HepG2 (cell line): ENCODE measurements around the gene CNNM2.

Experiments used
- ATF4 ChIP-seq, 2 experiments: fragments of 450-650 bp in 1 of 2; sonication (generic) in 1 of 2; formaldehyde crosslinking; IDR thresholded peaks; 2 replicates each; pipeline versions ENCODE4 v1.5.0 to v1.8.0; 2020 to 2022; ENCODE audit warnings: mild to moderate bottlenecking in 1 of 2, missing genetic modification reagents in 1 of 2
- BRCA1 ChIP-seq: sonication (generic); formaldehyde crosslinking; IDR thresholded peaks from 2 replicates; pipeline ENCODE4 v1.4.0; 2020; ENCODE audit warnings: missing genetic modification reagents
- CTCF ChIP-seq: sonication (generic); formaldehyde crosslinking; IDR thresholded peaks from 2 replicates; pipeline ENCODE4 v1.5.0; 2020; ENCODE audit warnings: mild to moderate bottlenecking, missing genetic modification reagents, moderate library complexity
- FOSL2 ChIP-seq: sonication (generic); formaldehyde crosslinking; IDR thresholded peaks from 2 replicates; pipeline ENCODE4 v1.4.0; 2020; ENCODE audit warnings: missing genetic modification reagents
- MAFF ChIP-seq: IDR thresholded peaks from 2 replicates; pipeline ENCODE4 v1.6.1; 2011; ENCODE audit warnings: low read depth, low read length, improper control_type of control experiment
- NFE2 ChIP-seq: sonication (generic); formaldehyde crosslinking; IDR thresholded peaks from 2 replicates; pipeline ENCODE4 v1.4.0; 2020; ENCODE audit warnings: missing genetic modification reagents
- NR2F6 ChIP-seq, 2 experiments: IDR thresholded peaks; 2 replicates each; pipeline ENCODE4 v1.6.1; 2016; ENCODE audit warnings: antibody characterized with exemption in 1 of 2, mild to moderate bottlenecking in 1 of 2
- POLR2A ChIP-seq, 2 experiments: IDR thresholded peaks; 2 replicates each; pipeline ENCODE4 v1.6.1; 2011; ENCODE audit warnings: low read depth in 2 of 2, low read length in 2 of 2, mild to moderate bottlenecking in 1 of 2, moderate library complexity in 1 of 2; ENCODE audit not compliant: insufficient read depth in 1 of 2
- SKIL ChIP-seq: sonication (generic); formaldehyde crosslinking; IDR thresholded peaks from 2 replicates; pipeline ENCODE4 v1.8.0; 2022; ENCODE audit warnings: missing genetic modification reagents, mild to moderate bottlenecking, moderate library complexity, borderline replicate concordance
- SMAD3 ChIP-seq: sonication (generic); formaldehyde crosslinking; IDR thresholded peaks from 2 replicates; pipeline ENCODE4 v1.4.0; 2020; ENCODE audit warnings: missing genetic modification reagents
- ZNF205 ChIP-seq: IDR thresholded peaks from 2 replicates; pipeline ENCODE4 v1.6.1; 2018; ENCODE audit warnings: missing biosample characterization, missing genetic modification reagents
- ZNF292 ChIP-seq: sonication (generic); formaldehyde crosslinking; IDR thresholded peaks from 2 replicates; pipeline ENCODE4 v1.8.1; 2022; ENCODE audit warnings: mild to moderate bottlenecking, low read depth, missing genetic modification reagents, borderline replicate concordance
- ZSCAN29 ChIP-seq: sonication (generic); formaldehyde crosslinking; conservative IDR thresholded peaks from 2 replicates; pipeline ENCODE4 v1.4.0; 2020; ENCODE audit warnings: mild to moderate bottlenecking, missing genetic modification reagents

GRCh38 chr10:103067956-103068355, 149.9 kb downstream of the CNNM2 start:
- TF ChIP-seq NR2F6 (IDR thresholded peaks at IDR 0.05) = no peak
- no peak for TF ChIP-seq NR2F6 (CRISPR knock-in tag; IDR thresholded peaks at IDR 0.05)
- no peak for TF ChIP-seq BRCA1 (CRISPR knock-in tag)
- TF ChIP-seq FOSL2 (CRISPR knock-in tag) = no peak
- TF ChIP-seq ATF4 (CRISPR knock-in tag; IDR thresholded peaks at IDR 0.05) = no peak
- TF ChIP-seq NFE2 (CRISPR knock-in tag) = no peak
- TF ChIP-seq ZNF205 (CRISPR knock-in tag) = no peak
- TF ChIP-seq ZSCAN29 (CRISPR knock-in tag) = no peak
- no peak for TF ChIP-seq SKIL (CRISPR knock-in tag)
- TF ChIP-seq ZNF292 (CRISPR knock-in tag) = no peak
- no peak for TF ChIP-seq SMAD3 (CRISPR knock-in tag)
- no peak for TF ChIP-seq MAFF
- peak; percentile 40 for TF ChIP-seq CTCF
- TF ChIP-seq POLR2A (IDR thresholded peaks at IDR 0.05; ENCODE audit: insufficient read depth in 1 of 2, low read depth in 2 of 2, low read length in 2 of 2) = no peak
